Measurements from ENCODE around the gene CNST. TPM values are rescaled to one million over a fixed set of nuclear protein-coding genes. Genes with fewer than 3 reads are reported as not detected.

The CNST gene
- total and polyA plus RNA-seq, 2 of the 13 experiments (the other 11 are each of a cell fraction or from before 2014, with no cell fraction given) = 6.3 to 12.4 TPM

DNA sequence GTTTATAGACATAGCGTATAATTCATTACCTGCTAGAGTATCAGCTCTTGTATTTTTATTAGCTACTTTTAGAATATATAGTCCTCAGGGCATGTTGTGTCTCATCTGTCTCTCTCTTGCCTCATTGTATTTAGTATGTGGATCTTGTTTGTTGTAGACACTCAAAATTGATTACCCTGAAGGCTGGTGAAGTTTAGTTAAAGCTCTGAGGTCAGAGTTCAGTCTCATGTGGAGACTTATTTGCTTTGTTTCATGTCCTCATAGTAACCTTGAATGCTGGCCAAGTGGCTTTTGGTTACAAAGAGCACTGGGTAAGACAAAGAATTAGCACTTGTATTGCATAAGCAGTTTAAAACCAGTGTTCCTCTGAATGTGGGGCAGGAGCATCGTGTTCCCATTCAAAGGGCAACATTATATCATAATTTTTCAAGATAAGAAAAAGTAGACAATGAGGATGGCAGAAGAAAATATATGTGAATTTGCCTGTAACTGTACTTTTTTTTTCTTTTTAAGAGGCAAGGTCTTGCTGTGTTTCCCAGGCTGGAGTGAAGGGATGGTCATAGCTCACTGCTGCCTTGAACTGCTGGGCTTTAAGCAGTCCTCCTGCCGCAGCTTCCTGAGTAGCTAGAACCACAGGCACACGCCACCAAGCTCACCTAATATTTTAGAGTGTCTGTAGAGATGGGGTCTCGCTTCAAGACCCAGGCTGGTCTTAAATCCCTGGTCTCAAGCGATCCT, 17.4 kb downstream of the CNST start (continued):
- TF ChIP-seq ZNF557 (CRISPR knock-in tag; IDR thresholded peaks at IDR 0.05) = no peak
- TF ChIP-seq ZNF562 (CRISPR knock-in tag; IDR thresholded peaks at IDR 0.05; ENCODE audit: borderline replicate concordance) = no peak
- TF ChIP-seq NFE2 (CRISPR knock-in tag; IDR thresholded peaks at IDR 0.05) = no peak
- TF ChIP-seq CCAR2 (optimal IDR thresholded peaks at IDR 0.05; ENCODE audit: low read depth, low read length) = no peak
- peak; percentile 87 for TF ChIP-seq CREM (IDR thresholded peaks at IDR 0.05)
- TF ChIP-seq CREM (CRISPR knock-in tag; IDR thresholded peaks at IDR 0.05) = no peak
- no peak for TF ChIP-seq PHF20 (CRISPR knock-in tag; IDR thresholded peaks at IDR 0.05)
- TF ChIP-seq RBFOX2 (IDR thresholded peaks at IDR 0.05; ENCODE audit: low read depth, low read length) = no peak
- peak in 1 of 2 experiments; percentile 43; a peak in 1 of 4 replicates for TF ChIP-seq REST (IDR thresholded peaks at IDR 0.05; ENCODE audit: borderline replicate concordance in 1 of 2, low read depth in 1 of 2, low read length in 2 of 2)
- peak; percentile 69 to 97 for TF ChIP-seq EP300 (IDR thresholded peaks at IDR 0.05; ENCODE audit: low read depth in 2 of 2, low read length in 2 of 2)
- TF ChIP-seq EP300 (CRISPR knock-in tag; IDR thresholded peaks at IDR 0.05; ENCODE audit: borderline replicate concordance) = peak; percentile 75; the same call in 1 of the 2 replicates
- TF ChIP-seq, protein P1, sequence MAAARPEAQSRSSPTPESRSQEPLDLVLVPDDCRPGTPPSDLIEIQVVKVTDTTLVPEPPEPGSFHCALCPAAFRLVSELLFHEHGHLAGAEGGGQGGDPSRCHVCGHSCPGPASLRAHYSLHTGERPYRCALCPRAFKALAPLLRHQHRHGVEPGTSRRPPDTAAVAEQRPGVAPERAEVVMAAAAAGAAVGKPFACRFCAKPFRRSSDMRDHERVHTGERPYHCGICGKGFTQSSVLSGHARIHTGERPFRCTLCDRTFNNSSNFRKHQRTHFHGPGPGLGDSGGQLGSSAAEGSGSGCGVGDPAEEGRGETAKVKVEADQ (CRISPR knock-in tag; IDR thresholded peaks at IDR 0.05; ENCODE audit: borderline replicate concordance) = 0 out of 2 replicates have a peak, but pooled peaks have one; percentile 74
- TF ChIP-seq GATAD2A (CRISPR knock-in tag; IDR thresholded peaks at IDR 0.05) = peak; percentile 97
- peak; percentile 94 for TF ChIP-seq FOXJ3 (CRISPR knock-in tag; IDR thresholded peaks at IDR 0.05; ENCODE audit: borderline replicate concordance)
- no peak for TF ChIP-seq ZNF136 (CRISPR knock-in tag; IDR thresholded peaks at IDR 0.05; ENCODE audit: low read depth)
- no peak for TF ChIP-seq ZNF552 (CRISPR knock-in tag; IDR thresholded peaks at IDR 0.05; ENCODE audit: borderline replicate concordance)
- TF ChIP-seq JUNB (CRISPR knock-in tag; IDR thresholded peaks at IDR 0.05; ENCODE audit: borderline replicate concordance) = no peak
- TF ChIP-seq, protein P2, sequence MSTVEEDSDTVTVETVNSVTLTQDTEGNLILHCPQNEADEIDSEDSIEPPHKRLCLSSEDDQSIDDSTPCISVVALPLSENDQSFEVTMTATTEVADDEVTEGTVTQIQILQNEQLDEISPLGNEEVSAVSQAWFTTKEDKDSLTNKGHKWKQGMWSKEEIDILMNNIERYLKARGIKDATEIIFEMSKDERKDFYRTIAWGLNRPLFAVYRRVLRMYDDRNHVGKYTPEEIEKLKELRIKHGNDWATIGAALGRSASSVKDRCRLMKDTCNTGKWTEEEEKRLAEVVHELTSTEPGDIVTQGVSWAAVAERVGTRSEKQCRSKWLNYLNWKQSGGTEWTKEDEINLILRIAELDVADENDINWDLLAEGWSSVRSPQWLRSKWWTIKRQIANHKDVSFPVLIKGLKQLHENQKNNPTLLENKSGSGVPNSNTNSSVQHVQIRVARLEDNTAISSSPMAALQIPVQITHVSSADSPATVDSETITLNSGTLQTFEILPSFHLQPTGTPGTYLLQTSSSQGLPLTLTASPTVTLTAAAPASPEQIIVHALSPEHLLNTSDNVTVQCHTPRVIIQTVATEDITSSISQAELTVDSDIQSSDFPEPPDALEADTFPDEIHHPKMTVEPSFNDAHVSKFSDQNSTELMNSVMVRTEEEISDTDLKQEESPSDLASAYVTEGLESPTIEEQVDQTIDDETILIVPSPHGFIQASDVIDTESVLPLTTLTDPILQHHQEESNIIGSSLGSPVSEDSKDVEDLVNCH (CRISPR knock-in tag; IDR thresholded peaks at IDR 0.05) = no peak
- no peak for TF ChIP-seq ZNF83 (CRISPR knock-in tag; IDR thresholded peaks at IDR 0.05; ENCODE audit: borderline replicate concordance)
- TF ChIP-seq ZNF781 (CRISPR knock-in tag; IDR thresholded peaks at IDR 0.05; ENCODE audit: borderline replicate concordance, not compliant biosample characterization) = no peak

Data from HepG2 (cell line).